GM12875 (cell line): ENCODE measurements around the gene NHEJ1.
A peak's percentile ranks its signal among the peaks of the same experiment; 100 is the strongest.

Source experiments
- H3K4me3 ChIP-seq: one replicate; pipeline ENCODE4 v1.5.1; 2011; ENCODE audit warnings: low read depth, low read length, control low read depth
- TF ChIP-seq, protein P1 (sequence below): IDR thresholded peaks from 2 replicates; pipeline ENCODE4 v1.5.1; 2011; ENCODE audit warnings: low read depth, mild to moderate bottlenecking, control low read depth, inconsistent platforms, low read length, moderate library complexity, borderline replicate concordance; ENCODE audit not compliant: insufficient read depth

NHEJ1 gene

DNA sequence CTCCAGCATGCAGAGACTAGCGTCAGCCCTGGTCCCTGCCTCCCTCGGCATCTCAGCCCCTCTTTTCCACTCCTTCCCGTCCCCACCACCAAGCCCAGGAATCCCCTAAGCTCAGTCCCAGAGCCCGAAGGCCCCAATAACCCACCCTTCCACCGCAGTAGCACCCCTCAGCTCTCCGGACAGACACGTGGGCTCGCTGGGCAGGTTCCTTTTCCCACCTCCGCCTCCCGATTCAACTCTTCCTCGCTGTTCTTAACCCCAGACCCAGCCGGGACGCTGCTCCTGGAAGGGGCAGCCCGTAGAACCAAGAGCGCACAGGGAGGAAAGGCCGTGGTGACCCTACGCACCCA, 101.3 kb downstream of the NHEJ1 start:
- TF ChIP-seq, protein P1, sequence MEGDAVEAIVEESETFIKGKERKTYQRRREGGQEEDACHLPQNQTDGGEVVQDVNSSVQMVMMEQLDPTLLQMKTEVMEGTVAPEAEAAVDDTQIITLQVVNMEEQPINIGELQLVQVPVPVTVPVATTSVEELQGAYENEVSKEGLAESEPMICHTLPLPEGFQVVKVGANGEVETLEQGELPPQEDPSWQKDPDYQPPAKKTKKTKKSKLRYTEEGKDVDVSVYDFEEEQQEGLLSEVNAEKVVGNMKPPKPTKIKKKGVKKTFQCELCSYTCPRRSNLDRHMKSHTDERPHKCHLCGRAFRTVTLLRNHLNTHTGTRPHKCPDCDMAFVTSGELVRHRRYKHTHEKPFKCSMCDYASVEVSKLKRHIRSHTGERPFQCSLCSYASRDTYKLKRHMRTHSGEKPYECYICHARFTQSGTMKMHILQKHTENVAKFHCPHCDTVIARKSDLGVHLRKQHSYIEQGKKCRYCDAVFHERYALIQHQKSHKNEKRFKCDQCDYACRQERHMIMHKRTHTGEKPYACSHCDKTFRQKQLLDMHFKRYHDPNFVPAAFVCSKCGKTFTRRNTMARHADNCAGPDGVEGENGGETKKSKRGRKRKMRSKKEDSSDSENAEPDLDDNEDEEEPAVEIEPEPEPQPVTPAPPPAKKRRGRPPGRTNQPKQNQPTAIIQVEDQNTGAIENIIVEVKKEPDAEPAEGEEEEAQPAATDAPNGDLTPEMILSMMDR = no peak
- no peak overlapping the region for H3K4me3 ChIP-seq

DNA sequence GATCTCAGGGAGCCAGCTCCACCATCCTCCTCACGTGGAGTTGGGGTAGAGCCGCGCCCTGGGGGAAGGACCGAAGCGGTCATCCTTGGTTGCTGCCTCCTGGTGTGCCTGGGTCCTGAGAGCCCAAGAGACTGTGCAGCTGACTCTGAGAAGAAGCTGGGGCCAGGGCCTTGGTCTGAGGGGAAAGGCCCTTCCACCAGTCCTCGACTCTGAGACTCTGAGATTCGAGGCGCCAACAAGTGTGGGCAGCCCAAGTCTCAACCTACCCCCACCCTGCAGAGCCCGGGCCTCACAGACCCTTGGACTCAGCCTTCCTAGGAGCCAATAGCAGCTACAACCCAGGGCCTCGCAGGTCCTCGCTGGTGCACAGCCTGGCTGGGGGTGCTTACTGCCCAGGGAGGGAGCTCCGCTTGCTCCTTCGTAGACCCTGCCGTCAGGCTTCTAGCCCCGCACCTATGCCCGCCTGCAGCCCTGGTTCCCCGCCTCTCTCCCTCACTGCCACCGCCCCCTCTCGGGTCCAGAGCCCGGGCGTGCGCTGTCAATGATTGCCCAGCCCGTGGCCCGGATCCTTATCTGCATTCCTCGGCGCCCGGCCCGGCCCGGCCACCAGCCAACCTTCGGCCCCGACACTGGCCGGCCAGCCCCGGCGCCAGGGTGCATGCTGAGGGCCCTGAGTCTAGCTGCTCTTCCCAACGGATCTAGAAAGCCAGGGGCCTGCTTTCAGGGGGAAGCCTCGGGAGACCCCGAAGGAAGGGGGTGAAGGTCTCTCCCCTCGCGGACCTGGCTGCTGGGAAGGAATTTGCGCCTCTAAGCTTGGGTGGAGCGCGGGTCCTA, 101.9 kb downstream of the NHEJ1 start:
- TF ChIP-seq, protein P1 = no peak
- no peak overlapping the region for H3K4me3 ChIP-seq

DNA sequence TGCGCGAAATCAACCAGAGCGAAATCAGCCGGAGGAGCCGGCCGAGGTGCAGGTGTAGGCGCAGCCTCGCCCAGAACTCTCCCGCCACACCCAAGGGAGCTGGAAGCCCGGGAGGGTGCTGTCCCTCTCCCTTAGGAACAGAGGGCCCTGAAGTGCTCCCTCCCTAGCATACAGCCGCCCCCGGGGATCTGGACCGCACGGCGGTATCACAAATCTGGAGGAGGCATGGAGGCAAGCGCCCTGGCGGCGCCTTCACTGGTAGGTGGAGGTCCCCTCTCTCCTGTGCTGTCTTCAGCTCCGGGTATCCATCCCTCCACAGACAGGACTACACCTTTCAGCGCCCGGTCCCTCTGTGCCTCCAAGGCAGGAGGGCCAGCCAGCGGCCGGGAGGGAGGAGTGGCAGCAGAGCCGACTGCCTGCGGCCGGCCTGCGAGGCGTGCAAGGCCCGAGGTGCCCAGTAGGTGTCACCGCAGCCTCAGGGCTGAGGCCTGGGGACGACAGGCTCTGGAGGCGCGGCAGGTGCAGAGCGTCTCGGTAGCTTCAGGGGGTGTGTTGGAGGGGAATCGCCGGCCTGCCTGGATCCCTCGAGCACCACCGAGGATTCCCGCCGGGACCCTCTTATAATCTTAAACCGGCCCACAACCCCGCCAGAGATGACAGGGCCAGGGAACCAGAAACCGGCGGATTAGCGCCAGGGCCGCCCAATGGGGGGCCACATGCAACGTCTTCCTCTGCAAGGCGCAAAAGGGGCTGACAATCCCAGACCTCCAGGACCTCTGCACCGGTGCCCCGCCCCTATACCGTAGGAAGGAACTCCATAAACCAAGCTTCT, 102.7 kb downstream of the NHEJ1 start:
- H3K4me3 ChIP-seq = no peak overlapping the region
- TF ChIP-seq, protein P1 = peak; percentile 99

DNA sequence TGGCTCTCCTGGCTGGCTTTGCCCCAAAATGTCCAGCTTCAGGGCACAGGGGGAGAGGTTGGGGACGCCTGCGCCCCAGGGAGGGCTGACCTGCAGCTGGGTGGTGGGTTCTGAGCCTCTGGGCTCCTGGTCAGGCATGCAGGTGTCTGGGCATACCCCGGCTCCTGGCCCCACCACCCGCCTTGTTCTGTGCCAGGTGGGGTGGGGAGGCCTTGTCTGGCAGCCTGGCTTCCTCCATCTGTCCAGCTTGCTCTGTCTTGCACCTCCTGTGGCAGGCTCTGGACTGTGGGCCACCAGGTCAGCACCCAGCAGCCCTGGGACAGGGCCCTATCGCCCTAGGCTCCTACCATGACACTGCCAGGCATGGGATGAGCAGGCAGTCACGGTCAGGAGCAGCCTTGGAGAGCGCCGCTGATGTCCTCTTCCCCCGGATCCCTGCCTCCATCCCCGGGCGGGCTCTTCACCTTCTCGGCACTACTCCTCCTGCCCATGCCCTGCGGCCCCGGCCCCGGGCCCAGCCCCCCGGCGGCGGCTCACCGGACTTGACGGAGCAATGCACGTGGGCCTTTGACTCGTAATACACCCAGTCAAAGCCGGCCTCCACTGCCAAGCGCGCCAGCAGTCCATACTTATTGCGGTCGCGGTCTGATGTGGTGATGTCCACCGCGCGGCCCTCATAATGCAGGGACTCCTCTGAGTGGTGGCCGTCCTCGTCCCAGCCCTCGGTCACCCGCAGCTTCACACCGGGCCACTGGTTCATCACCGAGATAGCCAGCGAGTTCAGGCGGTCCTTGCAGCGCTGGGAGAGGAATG, 103.5 kb downstream of the NHEJ1 start:
- TF ChIP-seq, protein P1 = no peak
- no peak overlapping the region for H3K4me3 ChIP-seq

DNA sequence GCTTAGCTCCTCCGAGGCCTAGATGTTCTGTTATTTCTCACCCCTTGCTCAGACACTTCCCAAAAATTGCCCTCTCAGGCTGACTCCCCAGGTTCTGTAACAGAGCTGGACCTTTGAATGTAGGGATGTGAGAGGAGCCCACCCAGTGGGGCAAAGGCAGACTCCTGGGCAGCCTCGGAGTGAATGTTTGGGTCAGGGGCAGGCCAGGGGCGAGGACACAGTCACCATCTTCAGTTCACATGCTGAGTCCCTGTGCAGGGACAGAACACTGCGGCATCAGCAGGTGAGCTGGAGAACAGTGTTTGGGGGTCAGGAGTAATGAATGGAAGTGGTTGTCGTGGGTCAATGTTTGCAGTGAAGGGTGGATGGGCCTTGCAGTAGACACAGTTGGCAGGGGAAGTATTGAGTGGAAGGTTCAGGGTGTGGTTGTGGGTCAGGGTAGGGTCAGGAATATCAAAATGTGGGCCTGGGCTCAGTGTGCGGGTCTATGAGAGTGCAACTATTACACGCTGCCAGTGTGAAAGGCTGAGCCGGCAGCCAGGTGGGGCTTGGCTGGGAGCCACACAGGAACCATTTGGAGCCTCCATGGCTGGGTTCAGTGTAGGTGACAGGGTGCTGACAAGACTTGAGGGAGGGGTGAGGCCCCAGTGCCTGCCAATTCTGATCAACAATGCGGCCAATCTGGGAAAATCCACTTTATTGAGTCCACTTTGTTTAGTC, 104.3 kb downstream of the NHEJ1 start:
- TF ChIP-seq, protein P1 = no peak
- no peak overlapping the region for H3K4me3 ChIP-seq
